ENCODE results near the gene IGSF3.

DNA sequence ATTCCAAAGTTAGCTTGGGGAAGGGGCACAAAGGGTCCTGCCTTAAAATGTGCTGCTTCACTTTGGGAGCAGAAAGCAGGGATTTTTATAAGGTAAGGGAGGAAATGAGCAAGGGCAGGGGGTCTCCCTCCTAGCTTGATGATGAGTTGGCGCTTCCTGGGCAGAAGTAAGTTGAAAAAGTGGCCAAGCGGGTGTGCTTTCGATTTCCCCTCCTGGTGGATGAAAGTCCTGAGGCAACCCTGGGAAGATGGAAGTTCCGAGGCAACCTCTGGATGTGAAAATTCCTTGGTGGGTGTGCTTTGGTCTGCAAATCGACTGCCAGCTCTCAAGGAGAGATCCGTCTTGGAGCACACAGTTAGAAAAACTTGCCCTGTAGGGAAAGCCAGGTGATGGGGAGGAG, 45.0 kb upstream of the IGSF3 start:
- TF ChIP-seq CTCF (optimal IDR thresholded peaks at IDR 0.05 in 1 of 3, IDR thresholded peaks at IDR 0.05 in 1 of 3, conservative IDR thresholded peaks at IDR 0.05 in 1 of 3; ENCODE audit: extremely low read depth in 1 of 3, insufficient read depth in 2 of 3, low read length in 3 of 3): no peak
- TF ChIP-seq EZH2 (IDR thresholded peaks at IDR 0.05; ENCODE audit: low read length): no peak

Measured in keratinocyte (primary cell).